GM12864 (cell line): Measurements from ENCODE around the gene P2RX4.
"Not testable (repeated sequence)": the region's sequence is repeated elsewhere in the genome, so short reads cannot be mapped to it uniquely, and the experiment has no call there.

ENCODE experiments used
- DNase-seq: peaks from one replicate; pipeline ENCODE4 v3.0.0-alpha.2; 2011; ENCODE audit warnings: low read depth
- H3K4me3 ChIP-seq: 2 replicates; pipeline ENCODE4 v1.5.1; 2011; ENCODE audit warnings: mild to moderate bottlenecking, low read depth, low read length, control low read depth
- TF ChIP-seq, protein P1 (sequence below): IDR thresholded peaks from 2 replicates; pipeline ENCODE4 v1.5.1; 2011; ENCODE audit warnings: low read depth, mild to moderate bottlenecking, moderate library complexity, low read length, control low read depth, inconsistent platforms; ENCODE audit errors: missing control alignments

P2RX4 gene

DNA sequence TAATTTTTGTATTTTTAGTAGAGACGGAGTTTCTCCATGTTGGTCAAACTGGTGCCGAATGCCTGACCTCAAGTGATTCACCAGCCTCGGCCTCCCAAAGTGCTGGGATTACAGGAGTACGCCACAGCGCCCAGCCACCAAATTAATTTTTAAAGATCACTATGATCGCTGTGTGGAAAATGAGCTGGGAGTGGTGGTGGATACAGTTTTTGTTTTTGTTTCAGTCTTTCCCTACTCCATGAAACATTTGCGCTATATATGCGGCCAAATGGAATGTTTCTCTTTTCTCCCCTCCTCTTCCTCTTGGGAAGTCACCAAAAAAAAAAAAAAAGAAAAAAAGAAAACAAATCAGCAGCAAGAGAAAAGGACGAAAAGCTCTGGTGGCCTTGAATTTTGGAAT, 20.8 kb upstream of the P2RX4 start:
- TF ChIP-seq, protein P1, sequence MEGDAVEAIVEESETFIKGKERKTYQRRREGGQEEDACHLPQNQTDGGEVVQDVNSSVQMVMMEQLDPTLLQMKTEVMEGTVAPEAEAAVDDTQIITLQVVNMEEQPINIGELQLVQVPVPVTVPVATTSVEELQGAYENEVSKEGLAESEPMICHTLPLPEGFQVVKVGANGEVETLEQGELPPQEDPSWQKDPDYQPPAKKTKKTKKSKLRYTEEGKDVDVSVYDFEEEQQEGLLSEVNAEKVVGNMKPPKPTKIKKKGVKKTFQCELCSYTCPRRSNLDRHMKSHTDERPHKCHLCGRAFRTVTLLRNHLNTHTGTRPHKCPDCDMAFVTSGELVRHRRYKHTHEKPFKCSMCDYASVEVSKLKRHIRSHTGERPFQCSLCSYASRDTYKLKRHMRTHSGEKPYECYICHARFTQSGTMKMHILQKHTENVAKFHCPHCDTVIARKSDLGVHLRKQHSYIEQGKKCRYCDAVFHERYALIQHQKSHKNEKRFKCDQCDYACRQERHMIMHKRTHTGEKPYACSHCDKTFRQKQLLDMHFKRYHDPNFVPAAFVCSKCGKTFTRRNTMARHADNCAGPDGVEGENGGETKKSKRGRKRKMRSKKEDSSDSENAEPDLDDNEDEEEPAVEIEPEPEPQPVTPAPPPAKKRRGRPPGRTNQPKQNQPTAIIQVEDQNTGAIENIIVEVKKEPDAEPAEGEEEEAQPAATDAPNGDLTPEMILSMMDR: no peak
- no peak for DNase-seq
- no peak overlapping the region for H3K4me3 ChIP-seq

DNA sequence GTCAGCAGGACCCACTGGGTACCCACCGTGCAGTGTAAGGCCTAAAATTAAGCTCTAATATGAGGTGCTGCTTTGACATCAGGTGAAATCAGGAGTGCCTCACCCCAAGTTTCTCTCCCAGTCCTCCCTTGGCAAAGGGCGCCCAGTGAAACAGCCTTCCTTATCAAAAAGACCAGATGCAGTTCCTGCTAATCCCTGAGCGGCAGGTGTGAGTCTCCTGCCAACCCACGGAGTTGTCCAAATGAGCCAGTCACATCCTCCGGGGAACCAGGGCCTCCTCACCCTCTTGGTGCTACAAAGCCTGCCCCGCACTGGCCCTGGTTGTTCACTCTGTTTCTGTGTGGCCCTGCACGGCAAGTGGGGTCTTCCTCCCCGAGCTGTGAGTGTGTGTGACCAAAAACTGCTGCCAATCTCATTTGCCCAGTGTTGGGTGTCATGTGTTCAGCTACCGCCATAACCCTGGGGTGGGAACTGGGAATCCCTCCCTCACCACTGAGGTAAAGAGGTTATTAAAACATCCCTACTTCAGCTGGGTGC, 20.2 kb upstream of the P2RX4 start:
- no peak overlapping the region for H3K4me3 ChIP-seq
- no peak for DNase-seq
- TF ChIP-seq, protein P1: no peak

DNA sequence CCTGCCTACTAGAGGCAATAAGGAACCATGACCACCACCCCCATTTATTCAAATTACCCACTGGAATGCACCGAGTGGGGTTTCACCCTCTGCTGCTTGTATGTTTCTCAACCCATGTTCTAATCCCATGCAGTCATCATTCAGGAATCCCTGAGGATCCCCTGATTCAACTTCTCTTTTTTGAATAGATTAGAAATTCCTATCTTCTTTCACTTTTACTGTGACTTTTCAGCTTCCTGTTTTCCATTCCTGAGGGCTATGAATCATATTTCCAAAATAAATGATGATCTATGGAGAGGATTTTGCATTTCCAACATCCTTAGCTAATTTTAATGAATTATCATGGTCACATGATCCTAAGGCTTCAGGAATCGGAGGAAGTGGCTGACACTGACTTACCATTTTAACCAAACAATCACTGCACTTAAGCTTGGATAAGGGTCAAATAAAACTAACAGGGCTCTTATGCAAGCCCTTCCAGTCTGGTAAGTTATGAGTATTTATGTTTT, 19.4 kb upstream of the P2RX4 start:
- H3K4me3 ChIP-seq: no peak overlapping the region
- no peak for DNase-seq
- TF ChIP-seq, protein P1: no peak

DNA sequence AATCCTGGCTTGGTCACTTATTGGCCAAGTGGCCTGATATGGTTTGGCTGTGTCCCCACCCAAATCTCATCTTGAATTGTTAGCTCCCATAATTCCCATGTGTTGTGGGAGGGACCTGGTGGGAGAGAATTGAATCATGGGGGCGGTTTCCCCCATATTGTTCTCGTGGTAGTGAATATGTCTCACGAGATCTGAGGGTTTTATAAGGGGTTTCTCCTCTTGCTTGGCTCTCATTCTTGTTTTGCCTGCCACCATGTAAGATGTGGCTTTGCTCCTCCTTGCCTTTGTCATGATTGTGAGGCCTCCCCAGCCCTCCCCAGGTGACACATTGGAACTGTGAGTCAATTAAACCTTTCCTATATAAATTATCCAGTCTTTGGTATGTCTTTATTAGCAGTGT, 18.8 kb upstream of the P2RX4 start:
- TF ChIP-seq, protein P1: no peak
- DNase-seq: no peak

DNA sequence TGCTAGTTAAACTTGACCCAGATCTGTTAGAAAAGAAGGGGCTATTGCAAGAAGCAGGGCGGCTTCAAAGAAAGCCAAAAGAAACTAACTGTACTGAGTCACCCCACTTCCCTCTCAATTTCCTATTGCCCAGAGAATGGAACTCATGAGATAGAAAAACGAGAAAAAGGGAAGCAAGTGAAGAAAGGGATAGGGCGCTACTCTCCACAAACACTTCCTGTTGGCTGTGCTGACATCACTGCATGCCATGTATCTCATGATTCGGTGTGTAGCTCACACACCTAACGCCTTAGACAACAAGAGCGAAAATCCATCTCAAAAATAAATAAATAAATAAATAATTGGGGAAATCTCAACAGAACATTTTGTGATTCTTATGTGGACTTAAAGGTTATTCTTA, 13.0 kb upstream of the P2RX4 start:
- no peak overlapping the region for H3K4me3 ChIP-seq
- TF ChIP-seq, protein P1: no peak
- DNase-seq: no peak

More for the DNA sequence above, 18.8 kb upstream of the P2RX4 start:
- H3K4me3 ChIP-seq: no peak overlapping the region

DNA sequence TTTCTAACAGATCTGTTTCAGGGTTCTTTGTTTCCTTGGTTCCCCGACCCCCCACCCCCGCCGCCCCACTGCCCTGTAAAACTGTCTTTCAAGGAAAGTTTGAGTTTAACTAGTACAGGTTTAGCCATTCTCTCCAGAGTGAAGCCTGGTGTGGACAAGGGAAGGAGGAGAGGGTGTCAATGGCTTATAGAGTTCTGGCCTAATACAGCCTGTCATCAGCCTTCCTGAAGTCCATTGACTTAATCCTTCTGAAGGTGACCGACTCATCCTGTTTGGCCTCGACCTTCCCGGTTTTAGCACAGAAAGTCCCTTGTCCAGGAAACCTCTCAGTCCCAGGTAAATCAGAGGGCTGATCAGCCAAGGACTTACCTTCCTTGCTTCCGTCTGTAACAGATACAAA, 11.0 kb upstream of the P2RX4 start:
- TF ChIP-seq, protein P1: no peak
- no peak for DNase-seq

DNA sequence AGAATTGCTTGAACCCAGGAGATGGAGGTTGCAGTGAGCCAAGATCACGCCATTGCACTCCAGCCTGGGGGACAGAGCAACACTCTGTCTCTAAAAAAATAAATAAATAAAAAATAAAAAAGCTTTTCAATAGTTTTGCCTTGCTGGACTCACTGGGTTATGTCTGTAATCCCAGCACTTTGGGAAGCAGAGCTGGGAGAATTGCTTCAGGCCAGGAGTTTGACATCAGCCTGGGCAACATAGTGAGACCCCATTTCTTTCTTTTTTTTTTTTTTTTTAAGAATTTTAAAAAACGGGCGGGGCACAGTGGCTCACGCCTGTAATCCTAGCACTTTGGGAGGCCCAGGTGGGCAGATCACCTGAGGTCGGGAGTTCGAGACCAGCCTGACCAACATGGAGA, 8.8 kb upstream of the P2RX4 start:
- H3K4me3 ChIP-seq, DNase-seq: not testable (repeated sequence)

More for the DNA sequence above, 11.0 kb upstream of the P2RX4 start:
- no peak overlapping the region for H3K4me3 ChIP-seq
